Liver (tissue), 9 donors: Measurements from ENCODE around the gene RMND1. TPM values are rescaled to one million over a fixed set of nuclear protein-coding genes. Genes with fewer than 3 reads are reported as not detected.

Experiments used
- DNase-seq: peaks from one replicate; pipeline ENCODE4 v3.0.0-alpha.2; 2017; ENCODE audit warnings: low spot score
- H3K27ac ChIP-seq, 2 donors: one replicate each; pipeline ENCODE4 v1.7.0; 2013; ENCODE audit warnings: inconsistent platforms in 2 of 2, low read length in 2 of 2, control low read depth in 1 of 2, low read depth in 1 of 2, mild to moderate bottlenecking in 1 of 2
- H3K27me3 ChIP-seq, 4 donors: one replicate each; pipeline versions ENCODE4 v1.6.1 to v1.7.0; 2013; ENCODE audit warnings: low read length in 3 of 4, inconsistent platforms in 1 of 4, mild to moderate bottlenecking in 1 of 4, moderate library complexity in 1 of 4; ENCODE audit not compliant: control insufficient read depth in 4 of 4, insufficient read depth in 4 of 4
- H3K36me3 ChIP-seq, 4 donors: one replicate each; pipeline versions ENCODE4 v1.6.1 to v1.7.0; 2013; ENCODE audit warnings: low read length in 3 of 4, mild to moderate bottlenecking in 3 of 4, low read depth in 1 of 4, moderate library complexity in 1 of 4; ENCODE audit not compliant: control insufficient read depth in 4 of 4, insufficient read depth in 3 of 4
- H3K4me1 ChIP-seq, 4 donors: one replicate each; pipeline versions ENCODE4 v1.6.1 to v1.7.0; 2013; ENCODE audit warnings: low read length in 3 of 4, mild to moderate bottlenecking in 3 of 4, moderate library complexity in 1 of 4; ENCODE audit not compliant: control insufficient read depth in 4 of 4, insufficient read depth in 4 of 4
- H3K4me3 ChIP-seq, 3 donors: one replicate each; pipeline versions ENCODE4 v1.6.1 to v1.7.0; 2013; ENCODE audit warnings: low read length in 3 of 3, control low read depth in 1 of 3, low read depth in 1 of 3, mild to moderate bottlenecking in 1 of 3
- H3K9ac ChIP-seq, 2 donors: one replicate each; pipeline ENCODE4 v1.7.0; 2013; ENCODE audit warnings: low read length in 2 of 2, mild to moderate bottlenecking in 2 of 2, moderate library complexity in 2 of 2, control low read depth in 1 of 2, low read depth in 1 of 2
- H3K9me3 ChIP-seq, 4 donors: one replicate each; pipeline versions ENCODE4 v1.6.1 to v1.7.0; 2013; ENCODE audit warnings: low read length in 3 of 4; ENCODE audit not compliant: control insufficient read depth in 4 of 4
- EGR1 ChIP-seq, 2 donors: IDR thresholded peaks; 2 replicates each; pipeline ENCODE4 v1.6.1; 2016 to 2018; ENCODE audit warnings: antibody characterized with exemption in 2 of 2, low read depth in 2 of 2
- FOXA1 ChIP-seq: IDR thresholded peaks from 2 replicates; pipeline ENCODE4 v1.6.1; 2016; ENCODE audit warnings: antibody characterized with exemption
- FOXA2 ChIP-seq: IDR thresholded peaks from 2 replicates; pipeline ENCODE4 v1.6.1; 2016; ENCODE audit warnings: antibody characterized with exemption
- GABPA ChIP-seq, 2 donors: IDR thresholded peaks in 1 of 2; conservative IDR thresholded peaks in 1 of 2; 2 replicates each; pipeline ENCODE4 v1.6.1; 2016; ENCODE audit warnings: antibody characterized with exemption in 2 of 2, mild to moderate bottlenecking in 1 of 2, moderate library complexity in 1 of 2
- HNF4A ChIP-seq, 2 donors: conservative IDR thresholded peaks; 2 replicates each; pipeline ENCODE4 v1.6.1; 2016; ENCODE audit warnings: antibody characterized with exemption in 2 of 2, mild to moderate bottlenecking in 2 of 2
- HNF4G ChIP-seq: IDR thresholded peaks from 2 replicates; pipeline ENCODE4 v1.6.1; 2016; ENCODE audit warnings: antibody characterized with exemption
- JUND ChIP-seq, 2 donors: IDR thresholded peaks; 2 replicates each; pipeline ENCODE4 v1.6.1; 2016; ENCODE audit warnings: antibody characterized with exemption in 2 of 2
- MAX ChIP-seq: IDR thresholded peaks from 2 replicates; pipeline ENCODE4 v1.6.1; 2016; ENCODE audit warnings: antibody characterized with exemption
- NR2F2 ChIP-seq: IDR thresholded peaks from 2 replicates; pipeline ENCODE4 v1.6.1; 2016; ENCODE audit warnings: antibody characterized with exemption
- RAD21 ChIP-seq, 2 donors: IDR thresholded peaks; 2 replicates each; pipeline ENCODE4 v1.6.1; 2016; ENCODE audit warnings: antibody characterized with exemption in 2 of 2, mild to moderate bottlenecking in 2 of 2
- RXRA ChIP-seq, 2 donors: IDR thresholded peaks; 2 replicates each; pipeline ENCODE4 v1.6.1; 2017 to 2018; ENCODE audit warnings: antibody characterized with exemption in 2 of 2, mild to moderate bottlenecking in 1 of 2
- SP1 ChIP-seq: IDR thresholded peaks from 2 replicates; pipeline ENCODE4 v1.6.1; 2018; ENCODE audit warnings: antibody characterized with exemption, mild to moderate bottlenecking
- TAF1 ChIP-seq: conservative IDR thresholded peaks from 2 replicates; pipeline ENCODE4 v1.6.1; 2016; ENCODE audit warnings: antibody characterized with exemption, mild to moderate bottlenecking
- ZBTB33 ChIP-seq: IDR thresholded peaks from 2 replicates; pipeline ENCODE4 v1.6.1; 2016; ENCODE audit warnings: antibody characterized with exemption
- WGBS: extraction: QIAGEN DNeasy Blood & Tissue Kit; methylation state at CpG from one replicate; pipeline ENCODE4 v1.1.7; 2013; 5-methylcytosine and 5-hydroxymethylcytosine counted together
- polyA plus RNA-seq, 2 donors: library from polyadenylated mRNA; stranded (reverse) in 1 of 2; unstranded in 1 of 2; fragments of 200-250 nt in 1 of 2; fragments of >200 nt in 1 of 2; fragmentation: Nextera tagmentation in 1 of 2; extraction: Ambion mirVana in 1 of 2; gene quantifications; one replicate each; pipeline versions ENCODE4 v1.2.1 to v1.2.3, GENCODE V29; 2013 to 2015
- total RNA-seq, 2 donors: library from RNA; depleted of rRNA; stranded (reverse); fragments of >200 nt; gene quantifications; one replicate each; pipeline ENCODE4 v1.2.3, GENCODE V29; 2014
- TF ChIP-seq, protein P1 (sequence below): IDR thresholded peaks from 2 replicates; pipeline ENCODE4 v1.6.1; 2016; ENCODE audit warnings: antibody characterized with exemption
- TF ChIP-seq, protein P2 (sequence below): fragments of 150-350 bp; IDR thresholded peaks from 2 replicates; pipeline ENCODE4 v1.5.1; 2017; ENCODE audit warnings: improper control_type of control experiment, low read depth, low read length; ENCODE audit not compliant: missing input control
- donor health status: healthy.
- donor health status: healthy.
- donor health status: healthy.
- donor health status: healthy.
- donor health status: healthy.

RMND1 gene
- total and polyA plus RNA-seq, 4 donors = 13.2 to 22.6 (median 18.1) TPM

DNA sequence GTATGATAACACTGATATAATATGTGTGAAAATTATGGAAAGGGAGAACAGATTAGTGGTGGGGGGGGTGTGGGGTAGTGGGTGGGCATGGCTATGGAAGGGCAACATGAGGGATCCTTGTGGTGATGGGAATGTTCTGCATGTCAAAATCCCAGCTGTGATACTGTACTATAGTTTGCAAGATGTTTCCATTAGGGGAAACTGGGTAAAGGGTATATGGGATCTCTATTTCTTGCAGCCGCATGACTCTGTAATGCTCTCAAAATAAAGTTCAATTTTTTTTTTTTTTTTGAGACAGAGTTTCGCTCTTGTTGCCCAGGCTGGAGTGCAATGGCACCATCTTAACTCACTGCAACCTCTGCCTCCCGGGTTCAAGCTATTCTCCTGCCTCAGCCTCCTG is 74.8 kb downstream of the RMND1 start (continued):
- TF ChIP-seq ZBTB33 = no peak

DNA sequence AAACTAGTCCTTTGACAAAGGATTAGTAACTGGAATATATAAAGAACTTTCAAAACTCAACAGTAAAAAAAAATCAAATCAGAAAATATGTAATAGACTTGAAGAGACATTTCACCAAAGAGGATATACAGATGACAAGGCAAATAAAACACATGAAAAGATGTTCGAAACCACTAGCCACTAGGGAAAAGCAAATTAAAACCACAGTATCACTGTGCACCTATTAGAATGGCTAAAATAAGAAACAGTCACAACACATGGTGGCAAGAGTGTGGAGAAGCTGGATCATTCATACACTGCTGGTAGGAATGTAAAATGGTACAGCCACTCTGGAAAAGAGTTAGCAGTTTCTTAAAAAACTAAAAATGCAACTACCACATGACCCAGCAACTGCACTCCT is 75.5 kb downstream of the RMND1 start:
- peaks cover 5 to 8% (median 6%) of the 10 kb centered on the region in 4 donors for H3K4me1 ChIP-seq

DNA sequence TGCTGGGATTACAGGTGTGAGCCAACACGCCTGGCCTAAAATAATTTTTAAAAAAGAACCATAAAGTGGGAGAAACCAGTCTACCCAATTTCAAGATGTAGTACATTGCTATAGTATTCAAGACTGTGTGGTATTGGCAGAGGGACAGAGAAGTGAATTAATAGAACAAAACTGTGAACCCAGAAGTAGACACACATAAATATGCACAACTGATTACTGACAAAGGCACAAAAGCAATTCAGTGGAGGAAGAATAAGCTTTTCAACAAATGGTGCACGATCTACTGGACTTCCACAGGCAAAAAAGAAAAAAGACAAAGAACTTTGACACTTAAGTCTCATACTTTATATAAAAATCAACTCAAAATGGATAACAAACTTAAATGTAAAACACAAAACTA is 76.1 kb downstream of the RMND1 start:
- no peak overlapping the region for H3K9ac ChIP-seq
- peaks cover 0 to 15% (median 6%) of the 10 kb centered on the region in 4 donors for H3K36me3 ChIP-seq
- 97% methylated on average over 2 of the region's 2 CpGs for WGBS
- no peak overlapping the region for H3K27ac ChIP-seq
- no peak for DNase-seq
- no peaks in the 10 kb centered on the region for H3K27me3 ChIP-seq
- TF ChIP-seq SP1 (no peak), ZBTB33 (no peak), RXRA (IDR thresholded peaks at IDR 0.05) (no peak), MAX (no peak), RAD21 (IDR thresholded peaks at IDR 0.05) (no peak), EGR1 (IDR thresholded peaks at IDR 0.05; ENCODE audit: low read depth in 2 of 2) (no peak), JUND (IDR thresholded peaks at IDR 0.05) (no peak), TAF1 (no peak), HNF4G (no peak), FOXA2 (no peak), FOXA1 (no peak), HNF4A (conservative IDR thresholded peaks at IDR 0.05) (no peak), GABPA (IDR thresholded peaks at IDR 0.05 in 1 of 2, conservative IDR thresholded peaks at IDR 0.05 in 1 of 2) (no peak), NR2F2 (no peak)
- TF ChIP-seq, protein P1, sequence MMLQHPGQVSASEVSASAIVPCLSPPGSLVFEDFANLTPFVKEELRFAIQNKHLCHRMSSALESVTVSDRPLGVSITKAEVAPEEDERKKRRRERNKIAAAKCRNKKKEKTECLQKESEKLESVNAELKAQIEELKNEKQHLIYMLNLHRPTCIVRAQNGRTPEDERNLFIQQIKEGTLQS = no peak
- TF ChIP-seq, protein P2, sequence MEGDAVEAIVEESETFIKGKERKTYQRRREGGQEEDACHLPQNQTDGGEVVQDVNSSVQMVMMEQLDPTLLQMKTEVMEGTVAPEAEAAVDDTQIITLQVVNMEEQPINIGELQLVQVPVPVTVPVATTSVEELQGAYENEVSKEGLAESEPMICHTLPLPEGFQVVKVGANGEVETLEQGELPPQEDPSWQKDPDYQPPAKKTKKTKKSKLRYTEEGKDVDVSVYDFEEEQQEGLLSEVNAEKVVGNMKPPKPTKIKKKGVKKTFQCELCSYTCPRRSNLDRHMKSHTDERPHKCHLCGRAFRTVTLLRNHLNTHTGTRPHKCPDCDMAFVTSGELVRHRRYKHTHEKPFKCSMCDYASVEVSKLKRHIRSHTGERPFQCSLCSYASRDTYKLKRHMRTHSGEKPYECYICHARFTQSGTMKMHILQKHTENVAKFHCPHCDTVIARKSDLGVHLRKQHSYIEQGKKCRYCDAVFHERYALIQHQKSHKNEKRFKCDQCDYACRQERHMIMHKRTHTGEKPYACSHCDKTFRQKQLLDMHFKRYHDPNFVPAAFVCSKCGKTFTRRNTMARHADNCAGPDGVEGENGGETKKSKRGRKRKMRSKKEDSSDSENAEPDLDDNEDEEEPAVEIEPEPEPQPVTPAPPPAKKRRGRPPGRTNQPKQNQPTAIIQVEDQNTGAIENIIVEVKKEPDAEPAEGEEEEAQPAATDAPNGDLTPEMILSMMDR = no peak
- no peaks in the 10 kb centered on the region for H3K9me3 ChIP-seq
- peaks cover 5 to 8% (median 6%) of the 10 kb centered on the region in 4 donors for H3K4me1 ChIP-seq
- no peak overlapping the region for H3K4me3 ChIP-seq

More for the DNA sequence above, 75.5 kb downstream of the RMND1 start:
- H3K36me3 ChIP-seq = peaks cover 0 to 11% (median under 1%) of the 10 kb centered on the region in 4 donors
- no peaks in the 10 kb centered on the region for H3K27me3 ChIP-seq
- WGBS = 84% methylated on average over 1 of the region's 1 CpG
- no peak overlapping the region for H3K4me3 ChIP-seq
- DNase-seq = no peak
- no peak overlapping the region for H3K9ac ChIP-seq
- no peaks in the 10 kb centered on the region for H3K9me3 ChIP-seq
- no peak overlapping the region for H3K27ac ChIP-seq
- no peak for TF ChIP-seq HNF4G
- no peak for TF ChIP-seq FOXA2
- no peak for TF ChIP-seq NR2F2
- no peak for TF ChIP-seq EGR1 (IDR thresholded peaks at IDR 0.05; ENCODE audit: low read depth in 2 of 2)
- TF ChIP-seq, protein P1 = no peak
- TF ChIP-seq MAX = no peak
